HEK293T (cell line): ENCODE results near the gene PACS2.

Experiments
- CTCF ChIA-PET: fragments of 350-600 bp; formaldehyde crosslinking; extraction: SDS; loops from one replicate; lab custom pipeline; 2021; ENCODE audit warnings: antibody characterized with exemption, inconsistent platforms; lab: Yijun Ruan, JAX
- POLR2A ChIA-PET: fragments of 350-600 bp; formaldehyde crosslinking; extraction: SDS; loops from one replicate; lab custom pipeline; 2020; ENCODE audit warnings: antibody characterized with exemption, inconsistent platforms; lab: Yijun Ruan, JAX
- DNase-seq: peaks from one replicate; pipeline ENCODE4 v3.0.0; 2012; ENCODE audit warnings: mixed read lengths; ENCODE audit errors: extremely low spot score
- ARNT ChIP-seq: fragments of 450-650 bp; IDR thresholded peaks from 2 replicates; pipeline ENCODE4 v1.6.1; 2017; ENCODE audit warnings: mild to moderate bottlenecking
- BHLHE40 ChIP-seq: fragments of 450-650 bp; IDR thresholded peaks from 2 replicates; pipeline ENCODE4 v1.6.1; 2016; ENCODE audit warnings: mild to moderate bottlenecking, moderate library complexity, borderline replicate concordance
- CTBP1 ChIP-seq: fragments of 450-650 bp; IDR thresholded peaks from 2 replicates; pipeline ENCODE4 v1.6.1; 2016; ENCODE audit warnings: borderline replicate concordance
- ELF4 ChIP-seq: fragments of 450-650 bp; IDR thresholded peaks from 2 replicates; pipeline ENCODE4 v1.6.1; 2017; ENCODE audit warnings: antibody characterized with exemption
- FOXA1 ChIP-seq: fragments of 450-650 bp; IDR thresholded peaks from 2 replicates; pipeline ENCODE4 v1.6.1; 2016; ENCODE audit warnings: mild to moderate bottlenecking
- FOXK2 ChIP-seq: fragments of 450-650 bp; IDR thresholded peaks from 2 replicates; pipeline ENCODE4 v1.6.1; 2016; ENCODE audit warnings: mild to moderate bottlenecking
- FOXM1 ChIP-seq: fragments of 450-650 bp; IDR thresholded peaks from 2 replicates; pipeline ENCODE4 v1.6.1; 2017; ENCODE audit warnings: mild to moderate bottlenecking, borderline replicate concordance
- HDGF ChIP-seq: fragments of 450-650 bp; IDR thresholded peaks from 2 replicates; pipeline ENCODE4 v1.6.1; 2017; ENCODE audit warnings: antibody characterized with exemption, borderline replicate concordance
- L3MBTL2 ChIP-seq: fragments of 450-650 bp; conservative IDR thresholded peaks from 2 replicates; pipeline ENCODE4 v1.6.1; 2016; ENCODE audit warnings: mild to moderate bottlenecking
- LEF1 ChIP-seq: fragments of 450-650 bp; IDR thresholded peaks from 2 replicates; pipeline ENCODE4 v1.6.1; 2017; ENCODE audit warnings: mild to moderate bottlenecking, borderline replicate concordance
- NFRKB ChIP-seq: fragments of 450-650 bp; IDR thresholded peaks from 2 replicates; pipeline ENCODE4 v1.6.1; 2016; ENCODE audit warnings: mild to moderate bottlenecking, moderate library complexity
- SP1 ChIP-seq: fragments of 450-650 bp; IDR thresholded peaks from 2 replicates; pipeline ENCODE4 v1.6.1; 2017
- SUZ12 ChIP-seq: fragments of 450-650 bp; IDR thresholded peaks from 2 replicates; pipeline ENCODE4 v1.6.1; 2016; ENCODE audit warnings: mild to moderate bottlenecking
- TARDBP ChIP-seq: fragments of 450-650 bp; IDR thresholded peaks from 2 replicates; pipeline ENCODE4 v1.6.1; 2016
- ZNF384 ChIP-seq: fragments of 450-650 bp; IDR thresholded peaks from 2 replicates; pipeline ENCODE4 v1.6.1; 2016
- TF ChIP-seq, protein P1 (sequence below): fragments of 450-650 bp; IDR thresholded peaks from 2 replicates; pipeline ENCODE4 v1.6.1; 2016

The PACS2 gene

DNA sequence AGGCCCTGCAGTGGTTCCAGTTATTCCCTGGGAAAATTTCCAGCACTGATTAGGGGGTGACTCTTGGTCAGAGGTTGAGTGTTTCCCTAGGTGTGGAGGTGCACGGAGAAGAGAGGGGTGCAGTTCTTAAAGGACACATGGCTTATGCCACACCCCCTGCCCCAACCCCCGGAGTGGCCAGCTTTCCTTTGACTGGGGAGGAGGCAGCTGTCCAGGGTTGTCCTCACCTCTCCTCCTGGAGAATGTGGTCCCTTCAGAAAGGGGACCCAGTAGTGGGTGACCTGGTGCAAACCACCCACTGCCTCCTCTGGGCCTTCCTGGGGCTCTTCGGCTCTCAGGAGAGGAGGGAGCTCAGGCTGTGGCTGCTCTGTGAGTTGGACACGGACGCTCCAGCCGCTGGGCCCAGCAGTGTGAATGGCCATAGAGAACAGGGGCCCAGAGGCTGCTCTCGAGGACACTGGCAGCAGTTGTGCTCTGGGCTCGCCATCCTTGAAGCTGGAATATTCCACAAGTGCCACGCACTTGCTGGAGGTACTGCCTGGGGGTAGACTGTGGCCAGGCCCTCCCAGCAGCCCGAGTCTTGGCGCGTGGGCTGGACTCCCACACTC, 13.6 kb downstream of the PACS2 start:
- TF ChIP-seq ELF4 = no peak
- TF ChIP-seq ZNF384 = no peak
- no peak for TF ChIP-seq NFRKB
- no peak for TF ChIP-seq SUZ12
- no peak for TF ChIP-seq FOXM1
- TF ChIP-seq CTBP1 = no peak
- no peak for TF ChIP-seq L3MBTL2
- TF ChIP-seq, protein P1, sequence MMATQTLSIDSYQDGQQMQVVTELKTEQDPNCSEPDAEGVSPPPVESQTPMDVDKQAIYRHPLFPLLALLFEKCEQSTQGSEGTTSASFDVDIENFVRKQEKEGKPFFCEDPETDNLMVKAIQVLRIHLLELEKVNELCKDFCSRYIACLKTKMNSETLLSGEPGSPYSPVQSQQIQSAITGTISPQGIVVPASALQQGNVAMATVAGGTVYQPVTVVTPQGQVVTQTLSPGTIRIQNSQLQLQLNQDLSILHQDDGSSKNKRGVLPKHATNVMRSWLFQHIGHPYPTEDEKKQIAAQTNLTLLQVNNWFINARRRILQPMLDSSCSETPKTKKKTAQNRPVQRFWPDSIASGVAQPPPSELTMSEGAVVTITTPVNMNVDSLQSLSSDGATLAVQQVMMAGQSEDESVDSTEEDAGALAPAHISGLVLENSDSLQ = no peak
- TF ChIP-seq BHLHE40 = no peak
- TF ChIP-seq HDGF = no peak
- TF ChIP-seq FOXK2 = no peak
- POLR2A ChIA-PET = no interaction called here
- CTCF ChIA-PET = no interaction called here
- DNase-seq = no peak

DNA sequence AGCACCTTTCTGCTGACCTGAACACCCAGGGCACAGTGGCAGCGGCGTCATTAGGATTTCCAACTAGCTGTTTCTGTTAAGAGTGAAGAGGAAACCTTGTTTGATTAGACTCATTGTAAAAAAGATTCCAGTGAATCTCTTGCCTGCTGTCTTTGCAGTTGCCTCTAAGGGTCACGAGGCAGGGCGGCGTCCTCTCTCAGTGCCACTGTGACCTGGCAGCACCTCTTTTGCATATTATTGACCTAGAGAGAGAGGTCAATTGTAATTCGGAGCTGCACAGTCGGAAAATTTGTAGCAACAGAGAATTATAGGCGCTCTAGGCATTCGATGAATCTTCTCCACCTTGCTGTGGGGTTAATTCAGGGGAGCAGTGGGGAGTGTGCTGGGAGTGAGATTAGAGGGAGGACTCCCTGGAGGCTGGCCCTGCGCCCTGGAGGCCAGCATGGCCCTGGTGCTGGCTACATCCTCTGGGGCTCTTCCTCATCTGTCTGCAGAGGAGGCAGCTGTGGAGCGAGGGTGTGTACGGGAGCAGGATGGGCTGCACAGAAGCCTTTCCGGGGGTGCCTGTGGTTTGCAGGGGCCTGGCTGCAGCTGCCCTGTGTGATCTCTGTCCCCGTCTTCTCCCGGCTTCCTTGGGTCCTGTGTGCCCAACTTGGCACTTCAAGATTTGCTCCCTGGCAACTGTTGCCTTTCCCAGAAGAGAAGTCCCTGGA, 14.3 kb downstream of the PACS2 start:
- ChIA-PET CTCF (no interaction called here), POLR2A (no interaction called here)
- no peak for DNase-seq
- TF ChIP-seq NFRKB (no peak), SUZ12 (no peak), LEF1 (no peak), FOXK2 (no peak), TARDBP (no peak), ELF4 (no peak), CTBP1 (no peak), FOXM1 (no peak)

DNA sequence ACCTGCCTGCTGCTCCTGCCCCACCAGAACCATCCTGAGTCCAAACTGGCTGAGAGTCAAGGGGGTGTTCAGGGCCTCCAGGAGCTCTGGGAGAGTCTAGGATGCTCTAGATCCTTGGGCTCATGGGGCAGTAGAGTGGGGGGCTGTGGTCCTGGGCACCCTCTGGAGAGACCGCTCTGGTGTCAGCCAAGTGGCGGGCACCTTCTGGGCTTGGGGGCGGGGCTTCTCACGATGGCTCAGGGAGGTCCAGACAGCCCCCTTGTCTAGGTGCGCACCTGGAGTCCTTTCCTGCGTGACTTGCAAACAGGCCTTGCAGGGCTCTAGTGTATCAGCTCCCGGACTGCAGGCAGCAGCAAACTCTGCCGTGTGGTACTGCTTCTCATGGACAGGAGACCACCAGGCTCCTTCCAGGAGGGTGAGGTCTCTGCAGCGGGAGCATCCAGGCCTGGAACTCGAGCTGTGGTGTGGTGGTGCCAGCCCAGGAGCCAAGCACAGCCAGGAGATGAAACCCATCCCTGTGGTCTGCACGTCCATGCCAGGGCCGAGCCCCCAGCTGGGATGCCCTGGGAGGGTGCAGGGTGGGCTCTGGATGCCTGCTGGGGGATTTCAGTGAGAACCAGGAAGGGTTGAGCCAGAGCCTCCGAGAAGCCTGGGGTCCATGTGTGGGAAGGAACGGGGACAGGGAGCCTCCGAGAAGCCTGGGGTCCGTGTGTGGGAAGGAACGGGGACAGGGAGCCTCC, 15.0 kb downstream of the PACS2 start:
- DNase-seq = no peak
- no peak for TF ChIP-seq TARDBP
- TF ChIP-seq HDGF = no peak
- no peak for TF ChIP-seq ELF4
- TF ChIP-seq LEF1 = no peak
- no peak for TF ChIP-seq FOXK2
- TF ChIP-seq, protein P1 = no peak
- TF ChIP-seq SP1 = no peak
- no peak for TF ChIP-seq L3MBTL2
- no peak for TF ChIP-seq ARNT
- no peak for TF ChIP-seq FOXA1
- no peak for TF ChIP-seq SUZ12
- TF ChIP-seq FOXM1 = no peak
- TF ChIP-seq ZNF384 = no peak
- no peak for TF ChIP-seq BHLHE40
- no peak for TF ChIP-seq CTBP1
- no peak for TF ChIP-seq NFRKB
- ChIA-PET CTCF (no interaction called here), POLR2A (no interaction called here)

DNA sequence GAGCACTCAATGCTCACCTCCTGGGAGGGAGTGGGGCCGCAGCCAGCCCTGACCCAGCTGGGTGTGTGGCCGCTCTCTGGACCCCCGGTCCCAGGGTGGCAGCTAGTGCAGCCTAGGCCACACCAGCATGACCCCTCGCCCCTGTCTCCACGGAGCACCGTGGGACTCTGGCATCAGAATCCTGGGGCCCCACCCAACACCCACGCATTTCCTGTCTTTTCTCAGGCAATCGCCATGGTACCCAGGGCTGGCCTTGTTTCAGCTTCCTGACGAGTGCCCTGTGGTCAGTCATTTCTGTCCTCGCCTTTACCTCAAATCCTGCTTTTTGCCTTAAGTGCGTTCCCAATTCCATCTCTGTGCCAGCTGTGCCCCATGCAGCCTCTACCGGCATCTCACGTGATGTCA, 15.9 kb downstream of the PACS2 start:
- ChIA-PET CTCF (no interaction called here), POLR2A (no interaction called here)
- no peak for TF ChIP-seq SP1
- no peak for DNase-seq

DNA sequence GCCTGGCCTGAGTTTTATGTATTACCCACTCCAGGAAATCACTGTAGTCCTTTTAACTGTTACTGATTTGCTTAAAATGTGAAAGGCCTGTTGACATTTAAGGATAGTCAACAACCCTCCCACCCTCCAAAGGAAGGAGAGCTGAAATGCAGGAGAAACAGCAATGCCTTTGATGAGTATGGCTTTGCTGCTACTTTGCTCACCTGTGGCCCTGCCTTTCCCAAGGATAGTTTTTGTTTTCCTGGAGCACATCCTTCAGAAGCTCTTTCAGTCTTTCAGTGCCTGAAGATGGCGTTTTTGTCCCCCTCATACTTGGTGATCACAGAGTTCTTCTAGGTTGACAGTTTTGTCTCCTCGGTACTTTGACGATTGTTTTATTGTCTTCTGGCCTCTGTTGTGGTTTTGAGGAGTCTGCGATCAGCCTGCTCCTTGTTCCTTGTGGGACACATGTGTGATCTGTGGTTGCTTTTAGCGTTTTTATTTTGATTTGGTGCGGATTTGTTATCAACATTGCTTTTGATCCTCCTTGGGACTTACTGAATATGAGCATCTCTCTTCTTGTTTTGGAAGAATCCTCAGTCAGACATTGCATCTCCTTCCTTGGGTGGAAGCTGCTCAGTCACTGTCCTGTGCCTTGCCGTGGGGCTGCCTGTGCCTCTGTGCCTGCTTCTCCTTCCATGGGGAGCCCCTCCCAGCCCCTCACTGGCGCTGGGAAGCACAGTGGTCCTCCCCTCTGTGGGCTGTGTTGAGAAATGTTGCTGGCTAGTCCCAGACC, 17.2 kb downstream of the PACS2 start:
- TF ChIP-seq FOXM1 = no peak
- no peak for TF ChIP-seq SUZ12
- TF ChIP-seq ELF4 = no peak
- no peak for TF ChIP-seq L3MBTL2
- TF ChIP-seq ZNF384 = no peak
- CTCF ChIA-PET = no interaction called here
- POLR2A ChIA-PET = no interaction called here
- DNase-seq = no peak

- no peak for TF ChIP-seq BHLHE40
- TF ChIP-seq ZNF384 = no peak
- TF ChIP-seq TARDBP = no peak
- TF ChIP-seq L3MBTL2 = no peak
- no peak for TF ChIP-seq ARNT
- TF ChIP-seq ELF4 = no peak
- POLR2A ChIA-PET = interaction anchor here (0.6 kb wide), 1 partner anchor 18 kb away, joined by 3 read pairs; the partner anchor contains the start of gene PACS2
- DNase-seq = no peak
- CTCF ChIA-PET = no interaction called here
Measured at GRCh38 chr14:105332350-105332874, 17.9 kb downstream of the PACS2 start.
